HK-2 (cell line): ENCODE results near the gene SMPD4.
"Not testable (repeated sequence)": the region's sequence is repeated elsewhere in the genome, so short reads cannot be mapped to it uniquely, and the experiment has no call there.

Experiments used
- DNase-seq: peaks from one replicate; pipeline ENCODE4 v3.0.0-alpha.2; 2018; ENCODE audit not compliant: unreplicated experiment

SMPD4 gene

GRCh38 chr2:130186391-130186790 lies 5.0 kb upstream of the SMPD4 start:
- no peak for DNase-seq

DNA sequence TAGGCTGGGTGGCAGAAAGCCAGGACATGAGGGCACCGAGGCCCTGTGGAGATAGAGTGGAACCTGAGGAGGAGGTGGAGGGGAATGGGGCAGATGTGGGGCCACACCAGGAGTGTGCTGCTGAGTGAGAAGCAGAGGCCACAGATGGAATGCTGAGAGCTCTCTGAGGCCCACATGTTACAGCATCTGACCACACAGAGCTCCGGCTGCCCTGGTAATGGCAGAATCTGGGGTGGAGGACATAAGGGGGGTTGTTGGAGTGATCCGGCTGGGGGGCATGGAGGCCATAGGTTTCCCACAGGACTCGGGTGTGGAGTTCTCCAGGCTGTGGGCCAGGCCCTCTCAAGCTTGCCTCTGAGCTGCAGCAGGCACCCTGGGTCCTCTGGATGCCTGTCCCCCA lies 4.5 kb upstream of the SMPD4 start:
- DNase-seq, result no peak

DNA sequence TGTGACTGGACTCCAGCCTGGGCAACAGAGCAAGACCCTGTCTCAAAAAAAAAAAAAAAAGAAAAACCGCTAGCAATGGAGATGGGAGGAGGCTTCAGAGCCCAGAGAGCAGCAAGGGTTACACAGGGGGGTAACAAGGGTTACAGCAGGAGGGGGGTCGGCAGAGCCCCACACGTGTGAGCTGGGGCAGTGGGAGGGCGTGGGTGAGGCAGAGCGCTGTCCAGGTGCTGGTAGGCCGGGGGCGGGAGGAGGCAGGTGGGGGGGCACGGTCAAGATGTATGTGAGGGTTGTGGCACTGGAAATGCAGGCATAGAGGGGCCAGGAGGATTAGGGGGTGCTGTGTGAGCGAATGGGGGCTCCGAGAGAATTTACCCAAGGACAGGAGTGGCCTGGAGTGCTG lies 4.0 kb upstream of the SMPD4 start:
- DNase-seq, result no peak

- no peak for DNase-seq
Observed at GRCh38 chr2:130183512-130184373, 2.3 kb upstream of the SMPD4 start.

DNA sequence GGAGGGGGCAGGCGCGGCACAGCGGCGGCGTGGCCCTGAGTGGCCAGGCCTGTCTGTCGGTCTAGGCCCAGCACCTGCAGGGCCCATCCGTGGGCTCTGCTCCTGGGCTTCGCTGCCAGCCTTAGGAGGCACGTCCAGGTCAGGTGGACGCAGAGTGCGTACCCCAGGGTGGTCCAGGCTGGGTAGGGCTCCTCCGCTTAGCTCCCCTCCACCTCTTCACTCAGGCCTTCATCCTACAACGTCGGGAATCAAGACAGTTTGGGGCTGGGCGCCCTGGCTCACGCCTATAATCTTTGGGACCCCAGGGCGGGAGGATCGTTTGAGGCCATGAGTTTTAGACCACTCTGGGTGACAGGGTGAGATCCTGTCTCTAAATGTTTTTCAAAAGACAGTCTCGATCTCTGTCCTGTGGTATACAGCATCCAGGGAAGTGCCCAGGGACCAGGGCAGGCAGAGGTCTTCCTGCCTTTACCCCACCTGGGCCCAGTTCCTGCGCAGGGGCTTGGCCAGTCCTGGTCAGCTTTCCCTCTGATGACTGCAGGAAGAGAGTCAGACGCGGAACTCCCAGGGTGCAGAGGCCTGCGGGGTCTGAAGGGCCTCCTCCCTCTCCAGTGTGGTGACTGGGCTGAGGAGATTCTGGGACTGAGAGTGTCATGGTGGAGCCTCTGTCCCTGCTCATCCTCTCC lies 1.6 kb upstream of the SMPD4 start:
- not testable (repeated sequence) for DNase-seq

DNA sequence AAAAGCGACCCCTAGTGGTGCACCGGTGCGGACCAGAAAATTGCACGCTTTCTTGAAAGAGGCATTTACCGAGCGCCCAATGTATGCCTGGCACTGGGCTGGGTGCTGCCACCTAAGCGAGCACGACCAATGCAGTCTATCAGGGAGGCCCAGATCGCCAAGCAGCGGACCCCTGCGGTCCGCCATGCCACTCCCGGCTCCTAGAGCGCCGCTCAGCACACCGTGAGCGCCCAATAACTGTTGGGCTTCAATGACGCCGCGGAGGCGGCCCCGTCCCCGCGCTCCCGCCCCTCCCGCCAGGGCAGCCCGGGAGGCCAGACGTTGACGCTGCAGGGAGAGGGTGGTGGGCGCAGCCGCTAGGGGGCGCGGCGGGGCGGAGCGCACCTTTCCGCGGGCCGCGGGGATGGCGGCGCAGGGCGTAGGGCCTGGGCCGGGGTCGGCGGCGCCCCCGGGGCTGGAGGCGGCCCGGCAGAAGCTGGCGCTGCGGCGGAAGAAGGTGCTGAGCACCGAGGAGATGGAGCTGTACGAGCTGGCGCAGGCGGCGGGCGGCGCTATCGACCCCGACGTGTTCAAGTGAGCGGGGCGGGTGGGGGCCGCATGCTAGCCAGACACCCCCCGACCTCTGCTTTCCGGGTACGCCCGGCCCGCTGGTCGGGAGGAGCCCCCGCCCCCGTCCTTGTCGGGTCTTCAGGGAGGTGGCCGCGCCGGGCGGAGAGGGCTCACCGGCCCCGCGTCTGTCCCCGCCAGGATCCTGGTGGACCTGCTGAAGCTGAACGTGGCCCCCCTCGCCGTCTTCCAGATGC lies 679 bp upstream of the SMPD4 start, which contains the start of gene MZT2B:
TSS of gene MZT2B (plus strand) at position 383 of the 803 bp plus-strand sequence. CDS start at position 404, 21 bp downstream.
- DNase-seq, result peak; percentile 92

GRCh38 chr2:130180404-130181324 lies 738 bp downstream of the SMPD4 start:
- DNase-seq, result not testable (repeated sequence)

DNA sequence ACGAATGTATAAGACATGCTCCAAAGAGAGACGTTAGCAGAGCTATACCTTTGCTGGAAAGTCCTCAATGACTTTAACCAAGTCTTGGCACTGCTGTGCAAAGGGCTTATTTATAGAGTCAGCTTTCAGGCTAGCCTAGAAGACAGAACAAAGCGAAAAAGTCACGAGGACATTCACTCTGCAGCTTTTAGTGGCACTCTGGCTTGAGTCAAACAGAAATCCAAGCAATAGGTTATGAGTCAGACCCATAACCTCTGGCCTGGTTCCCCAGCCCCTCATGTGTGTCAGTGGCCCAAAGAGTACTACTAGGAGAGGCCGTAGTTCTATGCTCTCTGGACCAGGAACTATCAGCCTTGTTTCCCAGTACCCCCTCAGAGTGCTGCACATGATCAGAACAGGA lies 6.5 kb downstream of the SMPD4 start:
- not testable (repeated sequence) for DNase-seq

- DNase-seq, result no peak
Observed at GRCh38 chr2:130169896-130170295, 11.5 kb downstream of the SMPD4 start.

DNA sequence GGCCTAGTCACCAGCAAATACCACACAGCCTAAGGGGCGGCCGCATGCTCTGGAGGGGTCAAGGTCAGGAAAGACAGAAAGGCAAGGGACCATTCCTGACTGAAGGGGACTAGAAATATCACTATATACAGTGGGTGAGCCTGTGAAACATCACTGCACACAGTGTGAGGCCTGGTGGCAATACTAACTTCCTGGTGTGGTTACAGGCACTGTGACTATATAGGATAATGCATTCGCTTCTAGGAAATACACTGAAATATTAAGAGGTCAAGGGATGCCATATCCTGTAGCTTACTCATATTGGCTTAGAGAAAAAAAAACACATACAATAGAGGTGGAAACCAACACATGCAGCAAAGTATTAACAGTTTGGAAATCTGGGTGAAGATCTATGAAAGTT lies 12.2 kb downstream of the SMPD4 start:
- DNase-seq, result not testable (repeated sequence)

DNA sequence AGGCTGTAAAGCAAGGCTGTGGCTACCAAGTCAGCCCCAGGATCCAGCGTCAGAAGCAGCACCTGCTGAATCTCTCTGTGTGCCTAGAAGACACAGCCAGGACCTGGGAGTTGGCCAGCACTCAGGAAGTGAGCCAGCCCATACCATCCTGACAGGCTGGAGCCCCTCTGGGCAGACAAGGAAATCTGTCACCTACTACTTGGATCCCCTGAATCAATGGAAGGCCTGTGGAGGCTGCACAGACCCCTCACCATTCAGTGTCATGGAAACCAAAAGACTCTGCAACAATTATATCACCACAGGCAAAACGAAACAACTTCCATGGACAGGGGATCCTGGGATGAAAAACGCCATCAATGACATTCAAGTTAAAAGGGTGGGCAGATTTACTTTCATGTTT lies 14.8 kb downstream of the SMPD4 start:
- DNase-seq, result not testable (repeated sequence)

DNA sequence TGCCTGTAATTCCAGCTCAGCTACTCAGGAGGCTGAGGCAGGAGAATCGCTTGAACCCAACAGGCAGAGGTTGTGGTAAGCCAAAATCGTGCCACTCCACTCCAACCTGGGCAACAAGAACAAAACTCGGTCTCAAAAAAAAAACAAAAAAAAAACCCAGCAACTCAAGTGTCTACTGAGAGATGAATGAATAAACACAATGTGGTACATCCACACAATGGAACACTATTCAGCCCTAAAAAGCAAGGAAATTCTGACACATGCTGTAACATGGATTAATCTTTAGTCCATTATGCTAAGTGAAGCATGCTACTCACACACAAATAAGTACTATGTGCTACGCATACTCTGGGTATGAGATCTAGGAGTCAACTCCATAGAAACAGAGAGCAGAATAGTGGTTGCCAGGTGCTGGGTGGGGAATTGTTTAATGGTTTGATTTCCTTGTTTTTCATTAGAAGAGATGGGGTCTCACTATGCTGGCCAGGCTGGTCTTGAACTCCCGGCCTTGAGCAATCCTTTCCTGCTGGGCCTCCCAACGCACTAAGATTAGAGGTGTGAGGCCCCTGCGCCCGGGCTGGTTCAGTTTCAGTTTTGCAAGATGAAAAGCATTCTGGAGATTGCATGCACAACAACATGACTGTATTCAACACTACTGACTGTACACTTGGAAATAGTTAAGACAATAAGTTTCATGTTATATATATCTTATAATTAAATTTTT lies 15.9 kb downstream of the SMPD4 start:
- DNase-seq, result no peak

DNA sequence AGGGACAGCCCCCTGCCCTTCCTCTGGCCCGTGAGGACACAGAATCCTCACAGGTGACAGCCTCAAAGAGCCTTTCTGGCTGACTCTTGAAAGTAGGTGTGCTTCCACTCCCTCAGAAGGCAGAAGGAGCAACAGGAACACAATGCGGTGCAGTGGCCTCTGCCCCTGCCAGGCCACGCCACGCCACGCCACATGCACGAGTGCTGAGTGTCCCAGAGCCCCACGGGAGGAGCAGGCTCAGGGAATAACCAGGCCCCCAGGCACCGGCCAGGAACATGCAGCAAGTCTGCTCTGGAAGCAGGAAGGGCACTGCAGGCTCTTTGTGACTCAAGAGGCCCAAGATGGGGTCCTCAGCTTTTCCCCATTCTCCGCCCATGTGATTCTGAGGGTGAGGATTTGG lies 18.4 kb downstream of the SMPD4 start:
- no peak for DNase-seq

- DNase-seq, result not testable (repeated sequence)
Observed at GRCh38 chr2:130162486-130162885, 18.9 kb downstream of the SMPD4 start.

DNA sequence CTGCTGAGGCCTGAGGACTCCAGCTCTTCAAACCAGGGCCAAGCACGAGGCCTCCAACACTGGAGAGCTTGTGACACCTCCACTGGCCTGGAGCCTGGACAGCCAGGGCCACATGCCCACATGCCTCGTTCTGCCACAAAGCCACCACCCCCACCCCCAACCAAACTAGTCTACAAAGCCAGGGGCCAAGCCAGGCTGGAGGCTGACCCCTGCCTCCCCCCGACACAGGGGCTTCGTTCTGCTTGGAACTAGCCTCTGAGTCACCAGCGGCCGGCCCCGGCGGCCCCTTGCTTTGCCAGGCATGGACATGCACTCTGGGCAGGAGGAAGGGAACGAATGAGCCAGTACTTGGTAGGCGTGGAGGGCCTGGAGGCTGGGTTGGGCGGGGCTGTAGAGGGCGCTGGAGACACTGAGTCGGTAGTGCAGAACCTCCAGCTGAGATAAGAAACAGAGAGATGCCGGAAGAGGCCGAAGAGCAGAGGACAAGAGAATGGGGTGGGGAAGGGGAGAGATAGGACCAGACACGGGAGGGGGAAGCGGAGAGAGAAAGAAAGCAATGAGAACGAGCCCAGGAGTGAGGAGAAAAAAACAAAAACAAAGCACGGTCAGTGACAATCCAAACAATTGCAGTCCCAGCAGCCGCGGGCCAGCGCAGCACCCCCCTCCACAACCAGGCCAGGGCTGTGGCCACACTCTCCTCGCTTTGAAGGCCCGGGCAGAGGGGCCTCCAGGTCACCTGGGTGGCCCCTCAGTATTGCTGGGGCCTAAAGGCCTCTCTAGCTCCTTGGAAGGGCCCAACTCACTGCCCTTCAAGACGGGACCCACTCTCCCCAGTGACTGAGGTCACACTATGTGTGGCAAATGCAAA lies 20.3 kb downstream of the SMPD4 start:
- DNase-seq, result peak; percentile 84

- peak; percentile 28 for DNase-seq
Observed at GRCh38 chr2:130160131-130160530, 21.3 kb downstream of the SMPD4 start.

GRCh38 chr2:130159376-130159775 lies 22.0 kb downstream of the SMPD4 start:
- DNase-seq, result not testable (repeated sequence)

DNA sequence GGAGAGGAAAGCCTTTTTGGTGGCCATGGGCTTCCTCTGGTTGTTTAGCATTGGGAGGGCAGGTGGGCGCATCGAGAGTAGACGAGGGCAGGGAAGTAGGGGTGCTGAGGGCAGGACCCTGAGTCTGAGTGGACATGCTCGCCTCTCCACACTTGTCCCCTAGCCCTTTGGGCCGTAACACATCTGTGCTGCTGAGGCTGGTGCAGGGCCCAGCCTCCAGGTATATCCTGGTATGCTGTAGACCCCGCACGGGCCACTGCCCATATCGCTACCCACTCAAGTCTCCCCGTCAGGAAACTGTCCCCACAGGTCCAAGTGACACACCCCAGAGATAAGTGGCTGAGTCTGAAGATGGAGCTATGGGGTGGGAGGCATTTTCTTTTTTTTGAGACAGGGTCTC lies 22.8 kb downstream of the SMPD4 start:
- no peak for DNase-seq

DNA sequence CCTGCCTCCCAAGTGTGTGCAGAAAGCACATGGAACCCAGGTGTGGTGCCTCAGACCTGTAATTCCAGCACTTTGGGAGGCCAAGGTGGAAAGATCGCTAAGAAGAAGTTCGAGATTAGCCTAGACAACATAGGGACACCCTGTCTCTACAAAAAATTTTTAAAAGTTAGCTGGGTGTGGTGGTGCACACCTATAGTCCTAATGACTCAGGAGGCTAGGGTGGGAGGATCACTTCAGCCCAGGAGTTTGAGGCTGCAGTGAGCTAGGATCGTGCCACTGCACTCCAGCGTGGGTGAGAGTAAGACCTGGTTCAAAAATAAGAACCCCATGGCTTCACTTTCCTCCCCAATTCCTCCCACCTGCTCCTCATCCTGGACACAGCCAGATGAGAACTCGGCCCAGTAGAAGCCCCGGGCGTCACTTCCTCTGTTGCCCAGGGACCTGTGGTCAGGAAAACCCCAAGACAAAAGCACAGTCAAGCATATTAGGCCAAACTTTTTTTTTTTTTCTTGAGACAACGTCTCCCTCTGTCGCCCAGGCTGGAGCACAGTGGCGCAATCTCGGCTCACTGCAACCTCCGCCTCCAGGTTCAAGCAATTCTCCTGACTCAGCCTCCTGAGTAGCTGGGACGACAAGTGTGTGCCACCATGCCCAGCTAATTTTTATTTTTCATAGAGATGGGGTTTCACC lies 23.4 kb downstream of the SMPD4 start:
- peak; percentile 57 for DNase-seq
